GM19239 (cell line): ENCODE data around the gene L1CAM.
A peak's percentile ranks its signal among the peaks of the same experiment; 100 is the strongest.

ENCODE experiments used
- DNase-seq: peaks from one replicate; pipeline ENCODE4 v3.0.0; 2011; ENCODE audit warnings: low spot score; ENCODE audit not compliant: insufficient read length
- FAIRE-seq: peaks from 2 replicates; lab custom pipeline; 2011; peaks lifted over from hg19 to GRCh38; lab: Jason Lieb, UNC

Gene L1CAM

DNA sequence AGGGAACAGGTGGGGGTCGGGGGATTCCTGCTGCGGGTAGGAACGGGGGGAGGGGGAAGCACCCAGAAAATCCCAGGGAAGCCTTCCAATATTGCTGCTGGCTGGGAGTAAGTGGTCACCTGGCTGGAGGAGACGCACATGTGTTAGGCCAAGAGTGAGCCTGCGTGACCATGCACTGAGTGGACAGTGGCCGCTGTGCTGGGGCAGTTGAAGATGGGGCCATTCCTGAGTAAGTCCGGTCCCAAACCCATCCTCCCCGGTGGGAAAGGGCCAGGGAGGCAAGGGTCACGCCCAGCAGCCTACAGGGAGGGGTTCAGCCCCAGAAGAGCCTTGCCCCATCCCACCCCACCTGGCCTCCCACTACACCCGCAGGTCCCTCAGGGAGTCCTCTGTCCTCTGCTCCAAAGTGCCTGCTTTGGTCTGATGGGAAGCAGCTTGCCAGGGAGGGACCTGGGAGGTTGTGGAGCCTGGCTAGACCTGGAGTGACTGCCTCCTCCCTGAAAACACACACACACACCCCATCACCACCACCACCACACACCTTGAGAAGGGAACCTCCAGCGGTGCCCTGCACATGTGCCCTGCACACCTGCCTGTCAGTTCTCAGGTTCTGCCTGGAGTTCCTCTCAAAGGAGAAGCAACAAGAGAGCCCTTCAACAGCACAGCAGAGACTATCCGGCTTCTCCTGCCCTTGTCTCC lies 6.1 kb downstream of the L1CAM start:
- FAIRE-seq: no peak
- DNase-seq: no peak

DNA sequence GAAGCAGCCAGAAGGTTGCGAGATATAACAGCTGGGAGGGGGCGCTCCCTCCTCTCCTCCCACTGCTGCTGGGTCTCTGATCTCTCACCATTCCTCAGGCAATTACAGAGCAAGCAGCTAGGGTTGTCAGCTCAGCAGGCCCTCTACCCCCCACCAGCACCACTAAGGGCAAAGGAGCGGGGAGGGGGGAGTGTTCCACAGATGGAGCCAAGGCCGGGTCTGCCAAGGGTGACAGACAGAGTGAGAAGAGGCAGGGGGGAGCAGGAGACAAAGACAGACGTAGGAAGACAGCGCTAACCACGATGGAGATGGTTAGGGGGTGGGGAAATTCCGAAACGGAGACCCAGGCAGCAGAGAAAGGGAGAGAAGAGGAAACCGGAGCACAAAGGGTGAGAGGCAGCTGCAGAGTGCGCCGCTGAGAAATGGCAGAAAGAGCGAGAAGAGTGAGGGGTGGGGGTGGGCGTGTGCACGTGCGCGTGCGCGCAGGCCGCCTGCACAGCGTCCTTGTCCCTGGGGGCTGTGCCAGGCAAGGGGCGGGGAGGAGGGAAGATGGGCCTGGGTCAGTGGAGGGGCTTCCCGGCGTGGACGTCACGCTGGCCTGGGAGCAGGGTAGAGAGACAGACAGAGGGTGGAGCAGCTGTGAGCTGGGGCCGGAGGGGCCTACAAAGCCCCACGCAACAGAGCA lies 6.9 kb downstream of the L1CAM start:
- FAIRE-seq (peak; percentile 84), DNase-seq (no peak)

DNA sequence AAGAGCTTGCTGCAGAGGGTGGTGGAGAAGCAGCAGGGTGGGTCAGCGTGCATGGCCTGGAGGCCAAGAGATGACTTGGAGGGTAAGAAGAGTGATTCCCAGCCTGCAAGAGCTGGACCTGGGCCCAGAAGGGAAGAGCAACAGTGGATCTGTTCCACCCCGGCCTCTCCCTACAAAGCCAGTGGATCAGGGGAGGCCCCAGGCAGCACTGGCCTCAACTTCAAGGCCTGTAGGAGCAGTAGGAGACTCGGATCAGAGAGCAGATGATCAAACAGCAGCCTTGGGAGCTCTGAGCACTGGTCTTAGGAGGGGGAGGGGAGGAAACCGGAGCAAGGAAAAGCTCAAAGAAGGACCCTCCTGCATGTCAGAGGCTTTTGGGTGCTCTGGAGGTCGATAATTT lies 7.6 kb downstream of the L1CAM start:
- FAIRE-seq: no peak
- DNase-seq: no peak

DNA sequence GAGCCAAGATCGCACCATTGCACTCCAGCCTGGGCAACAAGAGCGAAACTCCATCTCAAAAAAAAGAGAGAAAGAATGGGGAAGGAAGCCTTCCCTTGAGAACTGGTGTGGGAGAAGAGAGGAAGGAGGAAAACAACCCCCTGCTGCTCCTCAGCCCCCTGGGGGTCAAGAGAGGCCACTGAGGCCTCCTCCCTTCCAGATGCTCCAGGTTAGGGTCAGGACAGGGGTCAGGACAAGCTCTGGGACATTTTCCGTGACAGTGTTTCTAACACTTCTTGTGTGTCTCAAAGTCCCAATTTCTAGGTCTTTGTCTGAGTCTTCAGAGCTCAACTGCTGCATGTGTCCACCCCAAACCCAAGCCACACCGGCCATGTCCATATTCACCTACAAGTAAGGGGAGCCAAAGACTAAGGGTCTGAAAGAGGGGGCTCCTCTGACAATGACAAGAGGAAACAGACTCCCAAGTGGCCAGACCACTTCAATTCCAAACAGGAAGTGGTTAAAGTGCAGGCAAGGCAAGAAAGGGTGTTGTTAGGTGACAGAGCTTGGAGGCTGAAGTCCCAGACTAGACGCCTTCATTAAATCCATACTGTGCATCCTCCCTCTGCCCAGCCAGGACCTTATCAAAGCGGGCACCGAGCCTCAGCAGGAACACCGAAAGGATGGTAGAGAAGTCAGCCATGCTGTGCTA lies 8.3 kb downstream of the L1CAM start:
- no peak for FAIRE-seq
- no peak for DNase-seq

DNA sequence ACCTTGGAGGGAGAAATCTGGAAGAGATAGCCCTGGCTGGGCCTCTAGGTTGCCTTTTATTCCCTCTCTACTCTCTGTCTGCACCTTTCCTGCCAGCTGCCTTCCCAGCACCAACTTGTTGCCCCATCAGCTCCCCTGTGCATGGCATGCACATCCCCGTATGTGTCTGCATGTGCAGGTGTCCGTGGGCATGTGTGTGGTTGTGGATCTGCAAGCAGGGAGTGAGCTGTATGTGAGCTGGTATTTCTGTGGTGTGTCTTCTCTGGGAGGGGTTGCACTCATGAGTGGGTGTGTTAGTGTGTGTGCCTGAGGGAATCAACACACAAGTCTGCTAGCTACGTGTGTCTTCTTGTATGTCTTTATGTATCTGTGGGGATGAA lies 9.9 kb downstream of the L1CAM start:
- FAIRE-seq (no peak), DNase-seq (no peak)

DNA sequence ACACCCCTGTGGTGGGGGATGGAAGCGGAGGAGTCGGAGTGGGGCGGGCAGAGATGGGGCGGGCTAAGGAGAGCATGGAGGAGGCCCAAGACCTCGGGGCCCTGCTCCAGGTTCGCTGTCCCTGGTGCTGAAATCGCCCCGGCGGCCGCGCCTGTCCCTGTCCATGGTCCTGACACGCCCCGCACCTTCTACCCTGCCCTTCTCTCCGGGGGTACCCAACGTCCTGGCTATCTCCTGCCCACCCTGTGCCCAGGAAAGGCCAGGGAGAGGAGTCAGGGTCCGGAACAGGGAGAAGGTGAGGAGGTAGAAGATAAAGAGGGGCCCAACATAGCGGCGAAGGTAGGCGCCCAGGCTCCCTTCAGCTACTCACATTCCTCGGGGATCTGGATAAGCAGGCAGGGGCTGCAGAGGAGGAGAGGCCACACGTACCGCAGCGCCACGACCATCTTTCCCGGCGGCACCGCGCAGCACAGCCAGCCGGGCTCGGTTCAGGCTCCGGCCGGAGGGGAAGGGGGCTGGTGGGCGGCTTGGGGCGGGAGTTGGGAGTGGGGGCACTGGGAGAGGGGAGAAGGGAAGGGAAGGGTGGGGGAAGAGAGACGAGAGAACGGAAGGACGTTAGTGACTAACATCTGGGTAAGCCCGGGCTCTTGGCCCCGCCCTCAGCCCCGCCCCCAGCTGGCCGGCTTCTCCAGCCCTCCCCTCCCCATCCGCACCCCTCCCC lies 10.4 kb downstream of the L1CAM start:
- DNase-seq (peak; percentile 62), FAIRE-seq (peak; percentile 76)

DNA sequence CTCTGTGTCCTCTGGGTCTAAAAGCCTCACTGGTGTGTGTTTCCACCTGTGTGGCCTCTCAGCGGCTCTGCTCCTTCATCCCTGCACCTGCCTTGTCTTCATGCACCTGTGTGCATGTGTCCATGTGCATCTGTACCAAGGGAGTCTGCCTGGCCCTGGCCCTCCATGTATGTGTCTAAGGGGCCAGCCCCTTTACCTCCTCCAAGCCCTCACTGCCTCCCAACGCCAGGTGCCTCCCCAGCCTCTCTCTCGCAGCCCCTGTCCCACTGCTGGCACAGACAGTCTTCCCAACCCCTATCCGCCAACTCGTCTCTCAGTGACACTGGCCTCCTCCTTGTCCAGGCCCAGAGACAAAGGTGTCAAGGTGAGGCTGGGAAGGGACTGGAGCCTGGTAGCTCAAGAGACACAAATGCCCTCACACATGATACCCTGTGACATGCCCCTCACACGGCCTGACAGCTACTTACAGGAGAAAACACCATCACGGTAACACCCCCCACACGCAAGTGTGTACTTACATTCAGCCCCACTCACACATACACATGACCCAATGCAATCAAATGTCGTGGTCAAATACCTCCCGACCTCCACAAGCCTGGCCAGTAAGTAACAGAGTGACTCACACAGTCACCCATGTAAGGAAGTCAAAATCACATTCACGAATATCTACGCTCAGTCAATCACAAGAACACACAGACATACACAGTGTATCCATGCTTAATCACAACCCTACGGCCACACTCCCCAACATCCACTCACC lies 11.4 kb downstream of the L1CAM start:
- no peak for FAIRE-seq
- DNase-seq: no peak

DNA sequence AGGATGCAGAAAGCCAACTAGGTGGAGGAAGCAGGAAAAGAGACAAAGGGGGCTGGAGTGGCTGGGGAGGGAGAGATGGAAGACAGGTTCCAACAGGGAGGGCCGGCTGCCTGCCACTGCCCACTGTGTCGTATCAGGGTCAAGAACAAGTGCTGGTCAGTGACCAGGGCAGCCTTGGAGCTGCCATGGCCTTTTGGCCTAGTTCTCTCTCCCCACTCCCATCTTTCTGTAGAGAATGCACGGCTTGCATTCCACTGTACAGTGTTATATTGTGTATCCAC lies 11.9 kb downstream of the L1CAM start:
- DNase-seq: no peak

DNA sequence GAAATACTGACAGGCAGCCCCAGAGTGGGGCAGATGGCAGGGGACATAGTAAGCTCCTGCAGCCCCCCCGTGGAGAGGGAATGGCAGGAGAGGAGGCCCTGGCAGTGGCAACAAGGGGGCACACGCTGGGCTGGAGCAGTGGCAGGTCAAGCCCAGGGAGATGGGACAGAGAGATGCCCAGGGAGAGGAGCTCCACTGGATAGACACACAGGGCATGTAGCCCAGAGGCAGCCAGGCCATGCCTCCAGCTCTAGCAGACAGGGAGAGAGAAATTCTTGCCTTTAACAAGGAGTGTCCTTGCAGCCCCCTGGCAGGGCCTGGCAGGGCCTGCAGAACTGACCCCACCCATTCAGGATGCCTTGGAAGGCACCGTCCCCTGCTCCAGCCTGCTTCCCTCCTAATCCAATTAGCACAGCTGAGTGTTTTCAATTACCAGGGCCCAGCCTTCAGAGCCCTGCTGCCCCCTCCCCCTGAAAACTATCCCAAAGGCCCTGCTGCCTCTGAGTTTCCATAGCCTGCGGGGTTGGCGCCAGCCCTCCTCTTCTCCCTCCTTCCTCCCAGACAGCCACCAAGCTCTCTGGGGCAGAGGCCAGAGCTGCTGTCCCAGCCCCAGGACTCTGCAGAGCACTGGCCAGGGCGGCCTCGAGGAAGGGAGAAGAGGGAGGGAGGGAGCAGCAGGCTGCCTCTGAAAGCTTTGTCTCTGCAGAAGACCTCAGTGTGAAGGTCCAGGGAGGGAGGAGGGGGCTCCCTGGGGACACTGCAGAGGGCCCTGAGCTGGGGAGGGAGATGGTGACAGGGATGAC lies 12.5 kb downstream of the L1CAM start:
- DNase-seq (no peak), FAIRE-seq (no peak)

More for the DNA sequence above, 11.9 kb downstream of the L1CAM start:
- FAIRE-seq: no peak

DNA sequence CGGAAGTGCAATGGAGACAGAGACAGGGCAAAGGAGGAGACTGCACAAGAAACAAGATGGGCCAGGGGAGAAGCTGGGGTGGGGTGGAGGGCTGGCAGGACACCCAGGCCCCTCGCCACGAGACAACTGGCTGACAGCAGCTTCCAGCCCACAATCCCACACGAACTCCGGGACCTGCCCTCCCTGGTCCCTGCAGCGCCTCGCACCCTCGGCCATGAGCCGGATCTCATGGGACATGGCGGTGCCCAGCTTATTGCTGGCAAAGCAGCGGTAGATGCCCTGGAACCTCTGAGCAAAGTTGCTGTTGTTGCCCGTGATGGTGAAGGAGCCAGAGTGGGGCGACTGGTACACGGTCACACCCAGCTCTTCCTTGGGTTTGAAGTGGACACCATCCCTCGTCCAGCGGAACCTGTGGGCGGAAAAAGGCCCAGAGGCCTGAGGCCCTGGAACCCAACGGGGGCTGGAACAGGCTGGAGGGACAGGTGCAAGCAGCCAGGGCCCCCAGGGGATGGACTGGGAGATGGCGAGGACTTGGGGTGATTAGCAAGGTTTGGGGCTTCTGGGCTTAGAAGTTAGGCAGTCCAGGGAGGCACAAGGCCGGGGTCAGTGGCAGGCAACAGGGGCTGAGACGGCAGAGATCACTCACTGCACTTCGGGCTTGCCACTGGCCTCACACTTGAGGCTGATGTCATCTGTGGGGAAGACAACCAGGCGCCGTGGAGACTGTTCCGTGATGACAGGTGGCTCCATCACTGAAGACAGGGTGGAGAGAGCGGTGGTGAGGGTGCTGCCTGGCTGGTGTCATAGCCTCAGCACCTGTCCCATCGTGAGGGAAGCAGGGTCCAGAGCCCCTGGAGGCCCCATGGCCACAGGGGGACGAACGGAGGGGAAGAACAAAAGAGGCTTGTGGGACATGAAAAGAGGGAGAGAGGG lies 13.8 kb downstream of the L1CAM start:
- DNase-seq (no peak), FAIRE-seq (no peak)

DNA sequence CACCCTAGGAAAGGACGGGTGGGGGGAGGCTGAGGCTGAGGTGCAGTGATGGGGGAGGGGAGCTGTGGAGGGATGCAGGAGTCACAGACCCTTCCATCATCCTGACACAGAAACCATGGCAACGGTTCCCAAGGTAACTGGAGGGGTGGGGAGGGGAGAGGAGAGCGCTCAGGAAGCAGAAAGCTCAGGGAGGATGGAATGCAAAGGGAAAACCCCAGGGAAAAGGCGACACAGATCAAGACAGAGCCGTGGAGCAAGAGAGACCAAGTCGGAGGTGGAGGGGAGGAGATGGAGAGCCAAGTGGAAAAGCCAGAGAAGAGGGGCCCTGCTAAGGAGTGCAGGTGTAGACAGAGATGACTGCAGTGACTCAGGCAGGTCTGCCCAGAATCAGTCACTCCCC lies 14.5 kb downstream of the L1CAM start:
- no peak for DNase-seq
- no peak for FAIRE-seq

DNA sequence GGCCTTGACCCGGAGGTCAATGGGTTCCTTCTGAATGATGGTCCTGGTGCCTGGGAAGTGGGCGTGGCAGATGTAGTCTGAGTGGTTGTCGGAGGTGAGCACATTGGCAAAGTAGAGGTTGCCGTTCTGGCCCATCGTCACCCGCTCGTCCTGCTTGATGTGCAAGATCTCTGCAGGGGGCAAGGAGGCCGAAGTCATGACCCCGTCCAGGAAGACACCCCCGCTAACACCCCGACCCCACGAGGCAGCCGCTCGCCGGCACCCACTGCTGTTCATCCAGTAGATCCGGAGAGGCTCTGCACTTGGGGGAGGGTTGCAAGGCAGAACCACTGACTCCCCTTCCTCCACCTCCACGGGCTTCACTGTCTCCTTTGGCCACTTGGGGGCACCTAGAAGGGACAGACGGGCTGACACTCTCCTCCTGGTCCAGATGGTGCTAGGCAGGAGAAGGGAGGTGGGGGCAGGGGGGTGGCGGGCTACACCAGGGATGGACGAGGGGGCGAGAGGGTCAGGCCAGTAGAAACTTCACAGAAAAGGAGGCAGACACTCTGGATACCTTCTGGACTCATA lies 15.1 kb downstream of the L1CAM start:
- DNase-seq (no peak), FAIRE-seq (no peak)

DNA sequence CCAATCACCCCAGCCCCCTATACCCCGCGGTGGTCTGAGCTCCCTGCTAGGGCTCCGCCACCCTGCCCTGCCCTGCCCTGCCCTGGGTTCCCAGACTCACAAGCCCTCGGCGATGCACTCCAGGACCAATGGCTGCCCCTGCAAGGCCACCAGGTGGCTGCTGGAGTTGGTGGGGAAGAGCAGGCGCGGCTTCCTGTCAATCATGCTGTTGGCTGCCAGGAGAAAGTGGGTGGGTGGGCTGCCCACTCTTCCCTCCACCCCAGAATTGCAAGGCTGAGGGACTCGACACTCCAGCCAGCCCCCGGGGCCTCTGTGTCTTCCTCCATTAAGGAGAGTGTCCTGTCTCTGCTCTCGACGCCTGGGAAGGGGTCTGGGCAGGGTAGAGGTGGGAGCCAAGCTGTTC lies 15.7 kb downstream of the L1CAM start:
- FAIRE-seq (no peak), DNase-seq (no peak)

DNA sequence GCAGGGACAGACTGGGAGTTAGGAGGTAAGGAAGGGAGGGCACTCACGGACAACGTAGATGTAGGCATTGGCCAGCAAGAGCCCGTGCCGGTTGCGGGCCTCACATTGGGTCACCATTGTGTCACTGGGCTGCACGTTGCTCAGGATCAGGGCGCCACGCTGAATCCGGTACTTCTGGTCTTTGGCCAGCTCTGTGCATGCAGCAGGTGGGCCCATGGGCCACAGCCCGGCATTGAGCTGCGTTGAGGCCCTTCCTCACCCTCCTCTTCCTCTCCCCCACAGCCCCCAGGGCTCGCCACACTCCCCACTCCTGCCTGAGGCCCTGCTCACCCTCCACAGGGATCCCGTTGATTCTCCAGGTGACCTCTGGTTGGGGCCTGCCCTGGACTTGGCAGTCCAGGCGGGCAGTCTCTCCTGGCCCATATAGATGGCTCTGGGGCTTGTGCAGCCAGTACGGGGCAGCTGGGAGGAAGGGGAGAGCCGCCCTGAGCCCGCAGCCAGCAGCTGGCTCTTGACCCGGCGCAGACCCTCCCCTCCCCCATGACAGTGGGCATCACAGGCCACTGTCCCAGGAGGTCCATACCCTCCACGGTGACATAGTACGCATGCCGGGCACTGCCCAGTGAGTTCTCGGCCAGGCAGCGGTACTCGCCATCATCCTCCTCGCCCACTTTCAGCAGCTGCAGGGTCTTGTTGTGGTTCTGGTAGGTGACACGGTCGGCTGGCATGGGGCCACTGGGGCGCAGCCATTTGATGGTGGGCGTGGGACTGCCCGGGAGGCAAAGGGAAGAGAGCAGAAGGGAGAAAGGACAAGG lies 16.3 kb downstream of the L1CAM start:
- FAIRE-seq: no peak
- DNase-seq: no peak

DNA sequence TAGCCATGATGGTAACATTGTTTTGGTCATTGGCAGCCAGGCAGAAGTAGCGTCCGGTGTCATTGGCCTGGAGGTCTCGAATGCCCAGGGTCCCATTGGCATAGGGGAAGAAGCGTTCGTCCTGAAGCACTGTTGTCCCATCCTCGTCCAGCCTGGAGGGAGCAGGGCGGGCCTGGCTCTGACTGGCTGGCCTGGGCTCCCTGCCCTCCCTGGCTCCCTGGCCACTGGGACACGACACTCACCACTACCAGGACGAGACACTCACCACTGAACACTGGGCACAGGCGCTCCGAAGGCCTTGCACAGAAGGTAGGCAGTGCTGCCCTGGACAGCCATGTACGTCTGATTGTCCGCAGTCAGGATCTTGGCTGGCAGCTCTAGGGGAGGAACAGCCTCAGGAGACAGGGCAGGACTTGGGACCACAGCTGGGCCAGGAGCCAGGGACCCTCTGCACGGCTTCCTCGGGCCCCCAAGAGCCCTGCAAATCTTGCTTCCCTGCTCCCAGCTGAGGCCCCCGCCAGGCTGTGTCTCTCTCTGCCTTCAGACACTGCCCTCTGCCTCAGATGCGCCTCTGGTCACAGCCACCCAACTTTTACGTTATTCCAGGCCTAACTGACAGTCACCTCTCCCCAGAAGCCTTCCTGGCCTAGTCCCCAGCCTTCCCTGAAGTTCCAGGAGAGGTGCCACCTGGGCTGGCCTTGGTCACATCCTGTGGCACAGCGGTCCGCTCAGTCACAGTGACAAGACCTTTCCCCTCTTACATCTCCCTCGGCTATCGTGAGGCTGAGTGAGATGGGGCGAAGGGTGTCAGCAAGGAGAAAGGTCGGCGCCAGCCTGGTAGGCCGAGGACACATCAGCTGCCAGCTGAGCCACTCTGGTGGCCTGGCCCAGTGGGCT lies 17.1 kb downstream of the L1CAM start:
- FAIRE-seq: no peak
- DNase-seq: no peak

DNA sequence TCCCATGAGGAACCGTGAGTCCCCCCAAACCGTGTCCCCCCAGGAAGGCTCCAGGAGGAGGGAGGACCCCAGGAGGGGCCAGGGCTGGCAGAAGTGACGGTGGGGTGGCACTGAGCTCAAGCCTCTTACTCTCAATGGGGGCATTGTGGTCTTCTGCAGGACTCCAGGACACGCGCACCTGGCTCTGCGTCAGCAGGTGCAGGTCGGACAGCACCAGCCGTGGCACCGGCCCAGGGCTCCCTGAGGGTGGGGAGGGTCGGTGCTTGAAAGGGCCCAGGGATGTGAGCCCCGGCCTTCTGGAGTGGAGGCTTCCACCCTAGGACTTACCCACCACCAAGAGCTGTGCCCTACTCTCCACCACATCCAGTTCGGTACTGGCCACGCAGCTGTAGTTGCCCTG lies 18.3 kb downstream of the L1CAM start:
- DNase-seq (no peak), FAIRE-seq (no peak)
